Sigmoid colon (tissue), 7 donors: Measurements from ENCODE around the gene GRIP1. TPM values are rescaled to one million over a fixed set of nuclear protein-coding genes. Genes with fewer than 3 reads are reported as not detected.

Experiments
- DNase-seq: peaks from one replicate; pipeline ENCODE4 v3.0.0-alpha.2; 2019
- H3K27ac ChIP-seq, 4 donors: fragments of 200-600 bp; sonication (generic); one replicate each; pipeline ENCODE4 v1.5.1; 2016 to 2019; ENCODE audit warnings: mild to moderate bottlenecking in 1 of 4
- H3K27me3 ChIP-seq, 3 donors: fragments of 200-600 bp; sonication (generic); one replicate each; pipeline ENCODE4 v1.5.1; 2019; ENCODE audit warnings: mild to moderate bottlenecking in 1 of 3
- H3K36me3 ChIP-seq, 4 donors: fragments of 200-600 bp; sonication (generic); one replicate each; pipeline ENCODE4 v1.5.1; 2016 to 2019
- H3K4me1 ChIP-seq, 4 donors: fragments of 200-600 bp; sonication (generic); one replicate each; pipeline ENCODE4 v1.5.1; 2017 to 2019
- H3K4me3 ChIP-seq, 4 donors: fragments of 200-600 bp; sonication (generic); one replicate each; pipeline ENCODE4 v1.5.1; 2017 to 2019; ENCODE audit warnings: mild to moderate bottlenecking in 2 of 4, moderate library complexity in 1 of 4
- H3K9me3 ChIP-seq, 4 donors: fragments of 200-600 bp in 3 of 4; sonication (generic) in 3 of 4; one replicate each; pipeline versions ENCODE4 v1.5.1 to v1.6.1; 2013 to 2019
- CTCF ChIP-seq, 4 experiments: fragments of 450-650 bp in 3 of 4; fragments of 200-600 bp in 1 of 4; IDR thresholded peaks; one replicate each; pipeline ENCODE4 v1.5.1; 2016 to 2019; ENCODE audit warnings: antibody characterized with exemption in 4 of 4, mild to moderate bottlenecking in 3 of 4, moderate library complexity in 2 of 4
- EP300 ChIP-seq, 4 donors: sonication (generic); formaldehyde crosslinking; IDR thresholded peaks; one replicate each; pipeline ENCODE4 v1.6.1; 2017; ENCODE audit warnings: antibody characterized with exemption in 4 of 4
- POLR2A ChIP-seq, 2 donors: fragments of 450-650 bp; IDR thresholded peaks; one replicate each; pipeline ENCODE4 v1.6.1; 2016; ENCODE audit warnings: antibody characterized with exemption in 2 of 2, mild to moderate bottlenecking in 2 of 2, moderate library complexity in 2 of 2
- POLR2AphosphoS5 ChIP-seq, 4 donors: sonication (generic); formaldehyde crosslinking; IDR thresholded peaks; one replicate each; pipeline ENCODE4 v1.6.1; 2017; ENCODE audit warnings: antibody characterized with exemption in 4 of 4
- WGBS, 2 donors: extraction: QIAGEN DNeasy Blood & Tissue Kit; methylation state at CpG; one replicate each; pipeline ENCODE4 v1.1.7; 2013; 5-methylcytosine and 5-hydroxymethylcytosine counted together
- intact Hi-C: fragments of 100-400 bp; cut with DNase I; formaldehyde crosslinking; loops from one replicate; pipeline ENCODE4 v1.15.1; 2023
- polyA plus RNA-seq, 3 donors: library from polyadenylated mRNA; stranded (reverse); fragments of 200-250 nt; gene quantifications; one replicate each; pipeline ENCODE4 v1.2.3, GENCODE V29; 2013
- total RNA-seq, 4 donors: library from RNA; depleted of rRNA; stranded (reverse); fragments of >200 nt; gene quantifications; one replicate each; pipeline ENCODE4 v1.1.0, GENCODE V29; 2016
- donor health status: healthy with polysubstance abuse.
- donor health status: Bipolar disorder and iron deficiency.
- donor health status: healthy.

The GRIP1 gene
- total and polyA plus RNA-seq, 7 donors, result 0.46 to 14.0 (median 6.3) TPM

- no peak for DNase-seq
- no peak overlapping the region for H3K4me3 ChIP-seq
- H3K27me3 ChIP-seq, result no peaks in the 10 kb centered on the region
- H3K27ac ChIP-seq, result no peak overlapping the region
- no peaks in the 10 kb centered on the region for H3K36me3 ChIP-seq
- peaks cover 0 to 24% (median 16%) of the 10 kb centered on the region in 4 donors for H3K4me1 ChIP-seq
- TF ChIP-seq POLR2A (IDR thresholded peaks at IDR 0.05) (no peak), CTCF (IDR thresholded peaks at IDR 0.05) (no peak), POLR2AphosphoS5 (IDR thresholded peaks at IDR 0.05) (no peak), EP300 (IDR thresholded peaks at IDR 0.05) (no peak)
- H3K9me3 ChIP-seq, result no peaks in the 10 kb centered on the region
- intact Hi-C loops, result loop anchor here (10.0 kb wide), 1 partner anchor 119 kb away; no protein-coding TSS in a partner anchor
Observed at GRCh38 chr12:66403746-66404145, 275.1 kb downstream of the GRIP1 start.

- Histone ChIP-seq H3K9me3 (no peaks in the 10 kb centered on the region), H3K27me3 (no peaks in the 10 kb centered on the region), H3K36me3 (no peaks in the 10 kb centered on the region), H3K4me3 (no peak overlapping the region), H3K4me1 (peaks cover 0 to 24% (median 16%) of the 10 kb centered on the region in 4 donors), H3K27ac (peak overlapping the region in 3 of 4 donors; percentile 3 to 68 (median 49))
- intact Hi-C loops, result loop anchor here (10.0 kb wide), 1 partner anchor 115 kb away; no protein-coding TSS in a partner anchor
- DNase-seq, result no peak
- 85 to 86% methylated on average over 3 of the region's 3 CpGs for WGBS, 2 donors
- no peak for TF ChIP-seq EP300 (IDR thresholded peaks at IDR 0.05)
- no peak for TF ChIP-seq POLR2AphosphoS5 (IDR thresholded peaks at IDR 0.05)
- TF ChIP-seq CTCF (IDR thresholded peaks at IDR 0.05), result no peak
- no peak for TF ChIP-seq POLR2A (IDR thresholded peaks at IDR 0.05)
Observed at GRCh38 chr12:66399911-66400306, 279.0 kb downstream of the GRIP1 start.

- no peak for TF ChIP-seq CTCF (IDR thresholded peaks at IDR 0.05)
- peak in 2 of 4 donors; percentile 59 to 64 for TF ChIP-seq POLR2AphosphoS5 (IDR thresholded peaks at IDR 0.05)
- TF ChIP-seq EP300 (IDR thresholded peaks at IDR 0.05), result no peak
- TF ChIP-seq POLR2A (IDR thresholded peaks at IDR 0.05), result no peak
- Histone ChIP-seq H3K27ac (peak overlapping the region in 3 of 4 donors; percentile 3 to 68 (median 49)), H3K4me1 (peaks cover 0 to 24% (median 16%) of the 10 kb centered on the region in 4 donors), H3K36me3 (no peaks in the 10 kb centered on the region), H3K9me3 (no peaks in the 10 kb centered on the region), H3K27me3 (no peaks in the 10 kb centered on the region), H3K4me3 (peak overlapping the region in 1 of 4 donors; percentile 2)
- no peak for DNase-seq
- intact Hi-C loops, result no loop called here
- 69 to 84% methylated on average over 10 of the region's 10 CpGs for WGBS, 2 donors
Observed at GRCh38 chr12:66398931-66399910, 279.7 kb downstream of the GRIP1 start.

GRCh38 chr12:66397574-66398290 lies 281.1 kb downstream of the GRIP1 start:
- peaks cover 0 to 18% (median 16%) of the 10 kb centered on the region in 4 donors for H3K4me1 ChIP-seq
- WGBS, 2 donors, result 90 to 93% methylated on average over 5 of the region's 5 CpGs
- H3K9me3 ChIP-seq, result no peaks in the 10 kb centered on the region
- H3K36me3 ChIP-seq, result no peaks in the 10 kb centered on the region
- no peak for TF ChIP-seq POLR2A (IDR thresholded peaks at IDR 0.05)
- TF ChIP-seq CTCF (IDR thresholded peaks at IDR 0.05), result no peak
- H3K4me3 ChIP-seq, result no peak overlapping the region
- DNase-seq, result no peak
- H3K27ac ChIP-seq, result no peak overlapping the region
- H3K27me3 ChIP-seq, result no peaks in the 10 kb centered on the region
- intact Hi-C loops, result no loop called here
